ENCODE results near the gene SFMBT1. TPM values are rescaled to one million over a fixed set of nuclear protein-coding genes. Genes with fewer than 3 reads are reported as not detected.

Gene SFMBT1
- total and polyA plus RNA-seq, 9 donors: 1.2 to 21.1 (median 6.2) TPM

- 68 to 84% (median 76%) methylated on average over 5 of the region's 5 CpGs for WGBS, 3 donors
- no peak for DNase-seq
- Histone ChIP-seq H3K4me1 (ENCODE audit: insufficient read depth) (peaks cover 6% of the 10 kb centered on the region), H3K4me3 (no peak overlapping the region), H3K9me3 (no peaks in the 10 kb centered on the region), H3K27me3 (no peaks in the 10 kb centered on the region), H3K27ac (no peak overlapping the region), H3K36me3 (no peaks in the 10 kb centered on the region)
- no peak for TF ChIP-seq CTCF (IDR thresholded peaks at IDR 0.05)
- no peak for TF ChIP-seq EP300 (IDR thresholded peaks at IDR 0.05)
- no peak for TF ChIP-seq POLR2A (IDR thresholded peaks at IDR 0.05)
- intact Hi-C loops (cut with DNase I): no loop called here
Observed at GRCh38 chr3:52874160-52874701, 171.6 kb downstream of the SFMBT1 start.

GRCh38 chr3:52873433-52874159 is 172.3 kb downstream of the SFMBT1 start:
- Histone ChIP-seq H3K27me3 (no peaks in the 10 kb centered on the region), H3K4me1 (ENCODE audit: insufficient read depth) (peaks cover 6% of the 10 kb centered on the region), H3K9me3 (no peaks in the 10 kb centered on the region), H3K4me3 (no peak overlapping the region), H3K36me3 (no peaks in the 10 kb centered on the region), H3K27ac (no peak overlapping the region)
- WGBS, 3 donors: 62 to 75% (median 66%) methylated on average over 8 of the region's 8 CpGs
- DNase-seq: no peak
- TF ChIP-seq POLR2A (IDR thresholded peaks at IDR 0.05) (no peak), EP300 (IDR thresholded peaks at IDR 0.05) (no peak), CTCF (IDR thresholded peaks at IDR 0.05) (no peak)
- intact Hi-C loops (cut with DNase I): no loop called here

DNA sequence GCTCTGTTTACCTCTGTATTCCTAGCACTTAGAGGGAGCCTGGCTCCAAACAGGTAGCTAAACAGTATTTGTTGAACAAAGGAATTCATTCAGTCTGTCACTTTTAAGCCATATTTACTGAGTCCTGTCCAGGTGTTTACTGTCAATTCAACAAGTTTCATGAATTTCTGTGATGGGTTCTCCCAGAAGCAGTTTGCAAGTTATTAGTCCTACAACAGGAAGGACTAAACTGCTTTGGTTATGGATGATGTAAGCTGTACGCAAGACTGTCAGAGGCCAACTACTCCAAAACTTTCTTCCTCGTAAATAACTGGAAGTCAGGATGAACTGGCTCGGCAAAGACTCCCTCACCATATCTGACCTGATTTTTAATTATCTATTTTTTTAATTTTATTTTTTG is 173.6 kb downstream of the SFMBT1 start:
- 94 to 97% (median 96%) methylated on average over 3 of the region's 3 CpGs for WGBS, 3 donors
- no peaks in the 10 kb centered on the region for H3K9me3 ChIP-seq
- TF ChIP-seq CTCF (IDR thresholded peaks at IDR 0.05): no peak
- TF ChIP-seq POLR2A (IDR thresholded peaks at IDR 0.05): no peak
- TF ChIP-seq EP300 (IDR thresholded peaks at IDR 0.05): no peak
- intact Hi-C loops (cut with DNase I): no loop called here
- no peaks in the 10 kb centered on the region for H3K27me3 ChIP-seq
- no peak for DNase-seq
- no peaks in the 10 kb centered on the region for H3K36me3 ChIP-seq
- H3K4me1 ChIP-seq (ENCODE audit: insufficient read depth): peaks cover 6% of the 10 kb centered on the region
- no peak overlapping the region for H3K4me3 ChIP-seq
- no peak overlapping the region for H3K27ac ChIP-seq

- no peaks in the 10 kb centered on the region for H3K36me3 ChIP-seq
- WGBS, 3 donors: 79 to 84% (median 83%) methylated on average over 9 of the region's 9 CpGs
- intact Hi-C loops (cut with DNase I): no loop called here
- no peak for TF ChIP-seq CTCF (IDR thresholded peaks at IDR 0.05)
- no peak for TF ChIP-seq EP300 (IDR thresholded peaks at IDR 0.05)
- TF ChIP-seq POLR2A (IDR thresholded peaks at IDR 0.05): no peak
- no peak overlapping the region for H3K4me3 ChIP-seq
- no peaks in the 10 kb centered on the region for H3K9me3 ChIP-seq
- no peak overlapping the region for H3K27ac ChIP-seq
- DNase-seq: no peak
- no peaks in the 10 kb centered on the region for H3K27me3 ChIP-seq
- peaks cover 6% of the 10 kb centered on the region for H3K4me1 ChIP-seq (ENCODE audit: insufficient read depth)
Observed at GRCh38 chr3:52871761-52872160, 174.1 kb downstream of the SFMBT1 start.

Measured in ovary (tissue), 9 donors.